ENCODE measurements around the gene AKT1. TPM values are rescaled to one million over a fixed set of nuclear protein-coding genes. Genes with fewer than 3 reads are reported as not detected.
A peak's percentile ranks its signal among the peaks of the same experiment; 100 is the strongest.

Gene AKT1
- total and polyA plus RNA-seq, 2 of the 13 experiments (the other 11 are each of a cell fraction or from before 2014, with no cell fraction given), result 96.2 to 116 TPM

- TF ChIP-seq KIAA2018 (CRISPR knock-in tag; IDR thresholded peaks at IDR 0.05; ENCODE audit: borderline replicate concordance), result no peak
- no peak for TF ChIP-seq MED8 (CRISPR knock-in tag; IDR thresholded peaks at IDR 0.05; ENCODE audit: insufficient replicate concordance)
- TF ChIP-seq PRDM15 (CRISPR knock-in tag; IDR thresholded peaks at IDR 0.05), result no peak
- TF ChIP-seq ZNF768 (CRISPR knock-in tag; IDR thresholded peaks at IDR 0.05), result peak; percentile 24; the same call in 1 of the 2 replicates
- TF ChIP-seq ZNF709 (CRISPR knock-in tag; IDR thresholded peaks at IDR 0.05), result 0 out of 2 replicates have a peak, but pooled peaks have one; percentile 35
- TF ChIP-seq SMC3 (IDR thresholded peaks at IDR 0.05; ENCODE audit: low read length), result no peak
- TF ChIP-seq KLF15 (CRISPR knock-in tag; IDR thresholded peaks at IDR 0.05; ENCODE audit: borderline replicate concordance), result no peak
- TF ChIP-seq ZNF142 (CRISPR knock-in tag; IDR thresholded peaks at IDR 0.05), result no peak
Measured at GRCh38 chr14:104751539-104752422, 43.8 kb downstream of the AKT1 start (continued).
